Measurements from ENCODE around the gene DIP2A.

GRCh38 chr21:46553993-46554392 is 95.3 kb downstream of the DIP2A start:
- TF ChIP-seq SMC3 (conservative IDR thresholded peaks at IDR 0.05; ENCODE audit: poor library complexity) (no peak), CTCF (IDR thresholded peaks at IDR 0.05; ENCODE audit: poor library complexity, severe bottlenecking) (no peak), EZH2 (IDR thresholded peaks at IDR 0.05; ENCODE audit: borderline replicate concordance, insufficient read depth, low read length, poor library complexity, severe bottlenecking) (no peak), POLR2AphosphoS5 (IDR thresholded peaks at IDR 0.05) (no peak), RAD21 (conservative IDR thresholded peaks at IDR 0.05) (no peak), TAF1 (IDR thresholded peaks at IDR 0.05; ENCODE audit: low read depth) (no peak)
